ENCODE measurements around the gene GPR22.

DNA sequence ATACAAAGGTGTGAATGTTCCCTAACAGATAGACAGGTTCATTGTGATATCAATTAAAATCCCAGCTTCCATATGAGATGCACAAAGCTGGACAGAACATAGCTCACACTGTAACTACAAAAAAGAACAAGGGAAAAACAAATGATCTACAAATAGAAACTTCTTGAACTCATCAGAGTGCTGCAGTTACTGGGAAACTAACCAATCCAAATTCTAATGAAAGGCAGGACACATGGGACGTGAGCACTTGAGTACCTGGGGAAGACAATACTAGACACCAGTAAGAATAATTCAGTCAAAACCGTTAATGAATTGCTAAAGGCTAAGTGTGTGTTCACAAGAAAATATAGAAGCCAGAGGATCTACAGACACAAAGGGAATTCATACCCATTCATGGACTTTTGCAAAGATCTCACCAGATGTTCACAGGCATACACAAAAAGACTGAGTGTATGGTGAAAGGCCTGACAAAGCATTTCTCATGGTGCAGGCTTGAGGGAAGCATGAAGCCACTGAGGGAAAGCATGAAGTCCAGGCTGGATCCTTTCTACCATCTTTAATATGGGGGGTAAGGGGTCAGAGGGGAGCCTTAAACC lies 7.8 kb upstream of the GPR22 start:
- TF ChIP-seq BHLHE40 (IDR thresholded peaks at IDR 0.05; ENCODE audit: borderline replicate concordance) = no peak
- TF ChIP-seq, protein P1, sequence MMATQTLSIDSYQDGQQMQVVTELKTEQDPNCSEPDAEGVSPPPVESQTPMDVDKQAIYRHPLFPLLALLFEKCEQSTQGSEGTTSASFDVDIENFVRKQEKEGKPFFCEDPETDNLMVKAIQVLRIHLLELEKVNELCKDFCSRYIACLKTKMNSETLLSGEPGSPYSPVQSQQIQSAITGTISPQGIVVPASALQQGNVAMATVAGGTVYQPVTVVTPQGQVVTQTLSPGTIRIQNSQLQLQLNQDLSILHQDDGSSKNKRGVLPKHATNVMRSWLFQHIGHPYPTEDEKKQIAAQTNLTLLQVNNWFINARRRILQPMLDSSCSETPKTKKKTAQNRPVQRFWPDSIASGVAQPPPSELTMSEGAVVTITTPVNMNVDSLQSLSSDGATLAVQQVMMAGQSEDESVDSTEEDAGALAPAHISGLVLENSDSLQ (IDR thresholded peaks at IDR 0.05) = no peak
- no peak for TF ChIP-seq ZNF384 (IDR thresholded peaks at IDR 0.05)
- no peak for TF ChIP-seq ELF4 (IDR thresholded peaks at IDR 0.05)
- TF ChIP-seq FOXM1 (IDR thresholded peaks at IDR 0.05; ENCODE audit: borderline replicate concordance) = no peak
- no peak for TF ChIP-seq SP1 (IDR thresholded peaks at IDR 0.05)
- TF ChIP-seq NFRKB (IDR thresholded peaks at IDR 0.05) = no peak
- no peak for TF ChIP-seq L3MBTL2 (conservative IDR thresholded peaks at IDR 0.05)
- no peak for TF ChIP-seq SUZ12 (IDR thresholded peaks at IDR 0.05)
- no peak for TF ChIP-seq ARNT (IDR thresholded peaks at IDR 0.05)
- no peak for TF ChIP-seq FOXK2 (IDR thresholded peaks at IDR 0.05)
- TF ChIP-seq LEF1 (IDR thresholded peaks at IDR 0.05; ENCODE audit: borderline replicate concordance) = no peak
- no peak for TF ChIP-seq FOXA1 (IDR thresholded peaks at IDR 0.05)
- TF ChIP-seq TARDBP (IDR thresholded peaks at IDR 0.05) = no peak
